Measurements from ENCODE around the gene RCHY1.
"Not testable (repeated sequence)": the region's sequence is repeated elsewhere in the genome, so short reads cannot be mapped to it uniquely, and the experiment has no call there.

The RCHY1 gene

GRCh38 chr4:75514131-75514948 lies at the start of gene RCHY1, which contains the start of gene THAP6:
Gene RCHY1, minus strand, starts transcription at chr4:75514403. Its CDS starts 117 bp downstream, at chr4:75514286.
Gene THAP6, plus strand, starts transcription at chr4:75514473. Its CDS starts 980 bp downstream, at chr4:75515453.
- DNase-seq (ENCODE audit: low read depth in 2 of 2): peak; percentile 76 to 81

GRCh38 chr4:75561789-75562188 lies 47.6 kb upstream of the RCHY1 start:
- DNase-seq (ENCODE audit: low read depth in 2 of 2): no peak

GRCh38 chr4:75557696-75558095 lies 43.5 kb upstream of the RCHY1 start:
- DNase-seq (ENCODE audit: low read depth in 2 of 2): no peak

GRCh38 chr4:75555294-75556164 lies 41.3 kb upstream of the RCHY1 start, which contains the start of gene ODAPH:
Gene ODAPH, plus strand, starts transcription at chr4:75556066. Its CDS starts 17 bp downstream, at chr4:75556083.
- DNase-seq (ENCODE audit: low read depth in 2 of 2): peak in 1 of 2 donors; percentile 3

- DNase-seq (ENCODE audit: low read depth in 2 of 2): no peak
Measured at GRCh38 chr4:75552452-75552851, 38.2 kb upstream of the RCHY1 start.

- DNase-seq (ENCODE audit: low read depth in 2 of 2): no peak
Measured at GRCh38 chr4:75549019-75549418, 34.8 kb upstream of the RCHY1 start.

- no peak for DNase-seq (ENCODE audit: low read depth in 2 of 2)
Measured at GRCh38 chr4:75547647-75548387, 33.6 kb upstream of the RCHY1 start.

- DNase-seq (ENCODE audit: low read depth in 2 of 2): no peak
Measured at GRCh38 chr4:75545526-75545925, 31.3 kb upstream of the RCHY1 start.

- DNase-seq (ENCODE audit: low read depth in 2 of 2): no peak
Measured at GRCh38 chr4:75544870-75545269, 30.7 kb upstream of the RCHY1 start.

GRCh38 chr4:75544220-75544619 lies 30.0 kb upstream of the RCHY1 start:
- not testable (repeated sequence) for DNase-seq (ENCODE audit: low read depth in 2 of 2)

GRCh38 chr4:75542824-75543223 lies 28.6 kb upstream of the RCHY1 start:
- DNase-seq (ENCODE audit: low read depth in 2 of 2): no peak

GRCh38 chr4:75537308-75537707 lies 23.1 kb upstream of the RCHY1 start:
- not testable (repeated sequence) for DNase-seq (ENCODE audit: low read depth in 2 of 2)

- not testable (repeated sequence) for DNase-seq (ENCODE audit: low read depth in 2 of 2)
Measured at GRCh38 chr4:75533926-75534325, 19.7 kb upstream of the RCHY1 start.

GRCh38 chr4:75533339-75533887 lies 19.2 kb upstream of the RCHY1 start:
- not testable (repeated sequence) for DNase-seq (ENCODE audit: low read depth in 2 of 2)

GRCh38 chr4:75531536-75532143 lies 17.4 kb upstream of the RCHY1 start:
- not testable (repeated sequence) for DNase-seq (ENCODE audit: low read depth in 2 of 2)

GRCh38 chr4:75530556-75531322 lies 16.5 kb upstream of the RCHY1 start:
- DNase-seq (ENCODE audit: low read depth in 2 of 2): no peak

- DNase-seq (ENCODE audit: low read depth in 2 of 2): no peak
Measured at GRCh38 chr4:75527482-75527881, 13.3 kb upstream of the RCHY1 start.

GRCh38 chr4:75525910-75526309 lies 11.7 kb upstream of the RCHY1 start:
- DNase-seq (ENCODE audit: low read depth in 2 of 2): no peak

- no peak for DNase-seq (ENCODE audit: low read depth in 2 of 2)
Measured at GRCh38 chr4:75525086-75525485, 10.9 kb upstream of the RCHY1 start.

GRCh38 chr4:75519452-75519851 lies 5.2 kb upstream of the RCHY1 start:
- DNase-seq (ENCODE audit: low read depth in 2 of 2): not testable (repeated sequence)

Data from stimulated activated CD4-positive, alpha-beta T cell treated with anti-CD3 and anti-CD28 coated beads, Interleukin-1b, Interleukin-23, amount 100 ng/mL, for 4 hours (primary cell).